SH-SY5Y (cell line): ENCODE measurements around the gene PIEZO2.

Experiments used
- GATA2 ChIP-seq: IDR thresholded peaks from 2 replicates; pipeline ENCODE4 v1.6.1; 2011; ENCODE audit warnings: mild to moderate bottlenecking, low read depth, low read length
- GATA3 ChIP-seq: IDR thresholded peaks from 2 replicates; pipeline ENCODE4 v1.6.1; 2011; ENCODE audit warnings: low read depth, mild to moderate bottlenecking, low read length, moderate library complexity

The PIEZO2 gene

DNA sequence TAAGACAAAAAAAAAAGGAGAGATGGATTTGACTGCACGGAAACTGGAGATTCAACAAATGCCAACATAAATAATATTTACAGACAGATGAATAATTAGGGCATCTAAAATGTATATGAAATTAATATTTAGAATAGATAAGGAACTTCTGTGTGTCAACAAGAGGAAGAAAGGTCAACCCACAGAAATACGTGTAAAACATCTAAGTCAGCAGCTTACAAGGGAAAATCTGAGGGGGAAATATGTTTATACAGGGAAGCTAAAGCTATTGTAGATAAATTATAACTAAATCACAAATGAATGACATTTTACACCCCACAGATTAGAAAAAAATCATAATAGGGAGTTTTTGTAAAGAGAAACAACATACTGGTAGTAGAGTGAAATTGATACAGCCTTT lies 159.9 kb downstream of the PIEZO2 start:
- TF ChIP-seq GATA2 (no peak), GATA3 (no peak)

DNA sequence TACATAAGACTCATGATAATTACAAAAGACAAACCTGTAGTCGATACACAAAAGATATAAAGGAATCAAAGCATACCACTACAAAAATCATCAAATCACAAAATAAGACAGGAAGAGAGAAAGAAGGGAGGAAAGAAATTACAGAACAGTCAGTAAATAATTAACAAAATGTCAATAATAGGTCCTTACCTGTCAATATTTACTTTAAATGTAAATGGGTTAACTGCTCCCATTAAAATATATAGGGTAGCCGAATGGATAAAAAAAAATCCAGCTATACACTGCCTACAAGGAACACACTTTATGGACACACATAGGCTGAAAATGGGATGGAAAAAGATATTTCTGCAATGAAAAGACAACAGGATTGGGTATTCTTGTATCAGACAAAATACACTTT lies 163.7 kb downstream of the PIEZO2 start:
- TF ChIP-seq GATA3 (no peak), GATA2 (no peak)

DNA sequence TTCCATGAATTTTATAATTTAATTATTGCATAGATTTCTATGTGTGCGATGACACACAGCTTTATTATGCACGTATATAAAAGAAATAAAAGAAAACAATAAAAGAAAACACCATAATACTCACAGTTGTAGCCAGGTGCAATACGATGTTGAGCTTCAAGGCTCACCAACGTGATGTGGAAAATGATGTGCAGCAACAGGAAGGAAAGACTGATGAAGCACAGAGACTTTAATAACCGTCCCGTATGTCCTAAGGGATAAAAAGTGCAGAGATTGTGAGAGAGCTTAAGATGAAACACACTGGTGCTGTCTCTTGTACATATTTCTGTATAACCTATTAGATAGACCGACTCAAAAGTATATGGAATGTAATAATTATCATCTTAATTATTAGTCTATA lies 170.0 kb downstream of the PIEZO2 start:
- TF ChIP-seq GATA3 (no peak), GATA2 (no peak)

DNA sequence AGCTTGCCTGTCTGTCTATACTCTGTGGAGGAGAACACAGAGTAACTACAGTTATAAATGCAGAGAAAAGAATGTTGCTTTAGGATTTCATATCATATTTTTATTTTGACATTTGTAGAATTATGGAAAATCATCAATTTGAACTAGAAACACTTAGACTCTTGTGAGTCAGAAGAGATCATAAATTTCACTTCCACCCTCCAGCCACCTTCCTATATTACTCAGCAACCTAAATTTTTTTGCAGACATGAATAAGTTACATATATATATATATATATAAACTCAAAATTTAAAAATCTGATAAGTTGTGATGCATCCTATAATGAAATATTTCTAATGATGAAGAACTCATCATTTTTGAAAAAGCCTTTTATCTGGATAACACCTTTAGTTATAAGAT lies 172.3 kb downstream of the PIEZO2 start:
- TF ChIP-seq GATA3 (no peak), GATA2 (no peak)

DNA sequence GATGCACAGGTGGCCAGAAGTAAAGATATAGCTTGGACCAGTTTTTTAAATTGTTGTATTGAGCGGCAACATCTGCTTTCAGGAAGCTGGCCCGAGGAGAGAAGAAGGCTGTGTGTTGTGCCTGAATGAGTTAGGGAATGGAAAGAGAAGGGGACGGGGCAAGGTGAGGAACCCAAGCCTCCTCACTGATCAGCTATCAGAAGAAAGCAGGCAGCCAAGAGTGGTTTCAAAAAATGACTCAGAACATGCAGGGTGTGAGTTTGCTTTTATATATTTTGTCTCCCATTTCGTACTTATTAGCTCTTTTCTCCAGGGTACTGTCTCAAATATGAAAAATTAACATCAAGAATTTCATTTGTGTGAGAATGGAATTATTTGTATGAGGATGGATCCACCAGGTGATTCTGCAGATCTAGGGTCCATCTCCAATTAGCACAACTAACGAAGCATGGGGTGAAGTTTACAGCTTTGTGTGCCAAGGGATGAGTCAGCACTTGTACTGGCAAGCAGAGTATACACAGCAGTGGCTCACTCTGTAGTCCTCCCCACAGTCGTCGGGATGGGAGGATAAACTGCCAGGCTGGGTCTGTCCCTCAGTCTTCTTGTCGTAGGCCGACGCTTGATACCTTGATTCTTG lies 175.7 kb downstream of the PIEZO2 start:
- TF ChIP-seq GATA2 (no peak), GATA3 (no peak)

DNA sequence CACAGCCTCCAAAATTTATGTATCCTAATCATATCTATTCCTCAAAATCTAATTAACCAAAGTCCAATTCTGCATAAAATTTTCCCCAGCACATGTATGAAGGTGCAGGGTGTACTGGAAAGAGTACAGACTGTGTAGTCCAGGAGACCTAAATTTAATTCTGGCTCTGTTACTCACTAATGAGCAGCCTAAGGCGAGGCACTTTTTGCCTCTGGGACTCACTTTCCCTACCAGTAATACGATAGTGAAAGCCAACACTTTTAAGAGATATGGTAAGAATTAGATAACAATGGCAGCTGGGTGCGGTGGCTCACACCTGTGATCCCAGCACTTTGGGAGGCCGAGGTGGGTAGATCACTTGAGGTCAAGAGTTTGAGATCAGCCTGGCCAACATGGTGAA lies 177.7 kb downstream of the PIEZO2 start:
- TF ChIP-seq GATA2, result no peak
- no peak for TF ChIP-seq GATA3

DNA sequence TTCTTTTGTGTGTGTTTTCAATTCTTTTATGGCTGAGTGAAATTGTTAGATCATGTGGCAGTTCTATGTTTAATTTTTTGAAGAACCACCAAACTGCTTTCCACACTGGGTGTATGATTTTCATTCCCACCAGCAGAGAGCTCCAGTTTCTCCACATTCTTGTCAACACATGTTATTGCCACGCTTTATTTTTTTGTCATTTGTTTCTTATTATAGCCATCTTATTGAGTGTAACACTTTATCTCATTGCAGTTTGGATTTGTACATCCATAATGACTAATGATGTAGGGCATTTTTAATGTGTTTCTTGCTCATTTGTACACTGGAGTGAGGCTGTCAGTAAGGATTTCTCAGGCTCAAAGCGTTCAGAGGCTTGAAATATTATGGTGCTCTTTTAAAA lies 184.2 kb downstream of the PIEZO2 start:
- TF ChIP-seq GATA3, result no peak
- no peak for TF ChIP-seq GATA2

DNA sequence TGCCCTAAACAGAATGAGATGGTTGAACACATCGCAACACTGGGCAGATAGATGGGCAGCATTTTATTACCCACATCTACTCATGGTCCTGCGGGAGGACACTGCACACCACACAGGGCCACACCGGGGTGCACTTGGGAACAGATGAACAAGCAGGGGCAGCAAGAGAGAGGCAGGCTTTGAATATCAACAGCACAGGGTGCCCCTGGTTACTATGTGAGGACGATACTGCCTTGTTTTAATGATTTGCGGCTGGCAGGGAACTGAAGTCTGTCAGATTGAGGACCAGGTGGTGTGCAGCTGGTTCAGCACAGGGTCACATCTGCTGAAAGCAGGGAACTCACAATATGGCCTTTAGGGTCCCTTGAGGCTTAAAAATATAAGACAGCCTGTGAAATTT lies 195.7 kb downstream of the PIEZO2 start:
- TF ChIP-seq GATA3 (no peak), GATA2 (no peak)

DNA sequence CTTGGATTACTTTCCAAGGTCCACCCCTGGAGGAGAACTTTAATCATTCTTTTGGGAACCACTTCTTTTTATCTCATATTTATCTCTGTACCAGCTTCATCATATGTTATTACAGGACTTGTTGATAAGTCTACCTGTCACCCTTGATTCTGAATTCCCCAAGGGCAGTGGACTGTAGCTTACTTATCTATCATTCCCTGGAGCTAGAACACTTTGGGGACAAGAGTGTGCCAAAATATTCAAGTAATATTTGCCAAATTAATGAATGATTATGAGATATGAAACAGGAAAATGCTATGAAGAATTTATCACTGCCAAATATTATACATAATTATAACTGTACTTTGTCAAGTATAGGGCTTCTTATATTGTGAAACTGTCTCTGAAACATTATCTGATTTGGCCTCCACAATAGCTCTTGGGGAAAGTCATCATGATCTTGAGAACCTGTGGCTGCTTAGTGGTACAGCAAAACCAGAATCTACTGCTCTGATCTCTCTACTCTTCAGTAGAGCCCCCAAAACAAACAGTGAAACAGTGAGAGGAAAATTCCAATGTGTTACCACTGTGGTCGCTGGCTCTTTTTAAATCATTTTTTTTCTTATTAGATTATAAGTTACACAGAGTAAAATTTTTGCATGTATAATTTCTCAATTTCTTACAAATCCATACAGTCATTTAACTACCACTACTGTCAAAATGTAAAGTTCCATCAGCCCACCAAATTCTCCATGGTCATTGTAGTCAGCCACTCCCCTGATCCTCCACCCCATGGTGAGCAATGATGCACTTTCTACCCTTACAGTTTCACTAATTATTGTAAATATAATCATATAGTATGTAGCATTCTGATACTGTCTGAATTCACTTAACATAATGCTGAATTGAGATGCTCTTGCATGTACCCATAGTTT lies 197.5 kb downstream of the PIEZO2 start:
- TF ChIP-seq GATA2, result no peak
- no peak for TF ChIP-seq GATA3

DNA sequence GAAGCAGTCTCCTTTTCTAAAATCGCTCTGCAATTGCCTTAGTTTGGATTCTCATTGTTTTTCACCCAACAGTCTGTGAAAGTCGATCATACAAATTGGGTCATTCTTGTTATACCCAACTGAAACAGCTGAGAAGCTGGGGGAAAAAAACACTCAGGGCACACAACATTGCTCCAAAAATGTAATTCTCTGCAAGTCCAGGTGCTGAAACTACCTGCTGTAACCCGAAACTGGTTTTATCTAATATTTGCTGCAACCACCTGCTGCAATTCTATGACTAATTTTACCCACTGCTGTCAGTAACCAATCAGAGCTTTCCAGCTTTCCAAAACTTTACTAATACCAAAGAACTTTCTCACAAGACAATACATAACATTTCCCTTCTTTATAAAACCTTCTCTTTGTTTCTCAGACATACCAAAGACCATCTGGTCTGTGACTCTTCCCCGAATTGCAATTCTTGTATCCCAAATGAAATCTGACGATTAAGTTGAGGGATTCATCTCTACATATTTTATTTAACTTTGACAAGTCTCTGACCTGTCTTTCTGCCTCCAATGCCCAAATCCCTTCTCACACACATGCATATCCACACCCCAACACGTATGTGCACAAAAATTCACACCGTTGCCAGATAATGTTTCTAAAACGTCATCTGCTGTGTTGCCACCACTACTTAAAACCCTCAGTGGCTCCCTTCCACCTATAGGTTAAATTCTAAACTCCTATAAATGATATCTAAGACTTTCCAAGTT lies 198.3 kb downstream of the PIEZO2 start:
- no peak for TF ChIP-seq GATA2
- TF ChIP-seq GATA3, result no peak

DNA sequence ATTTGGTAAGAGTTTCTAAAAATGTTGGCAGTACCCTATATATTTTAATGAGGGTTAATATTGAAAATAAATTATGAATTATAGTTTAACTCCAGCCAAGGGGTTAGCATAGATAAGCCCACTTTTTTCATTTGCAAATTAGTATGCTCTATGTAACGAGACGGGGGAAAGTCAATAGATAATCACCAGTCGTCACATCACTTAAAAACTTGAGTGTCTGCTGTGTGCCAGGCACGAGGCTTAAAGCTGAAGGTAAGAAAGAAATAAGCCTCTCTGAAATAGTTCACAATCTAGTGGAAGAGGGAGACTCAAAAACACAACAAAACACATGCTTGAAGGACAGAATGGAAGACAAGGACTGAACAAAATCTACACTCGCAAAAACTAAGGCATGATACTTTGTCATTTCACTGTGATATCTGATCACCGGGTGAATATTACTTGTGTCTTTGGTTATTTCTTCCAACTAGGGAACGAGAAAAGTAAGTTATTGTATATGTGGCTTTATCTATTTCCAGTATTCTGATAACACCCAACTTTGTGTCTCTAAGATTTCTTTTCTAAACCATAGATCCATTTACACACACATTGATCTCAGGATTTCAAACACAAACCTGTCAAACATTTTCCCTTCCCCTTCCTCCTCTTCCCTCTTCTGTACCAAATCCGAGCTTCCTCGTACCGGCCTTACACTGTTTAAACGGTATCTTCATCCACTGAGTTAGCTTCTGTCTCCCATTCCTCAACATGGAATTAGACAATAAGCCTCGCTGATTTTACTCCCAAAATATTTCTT lies 199.1 kb downstream of the PIEZO2 start:
- TF ChIP-seq GATA3 (no peak), GATA2 (no peak)

DNA sequence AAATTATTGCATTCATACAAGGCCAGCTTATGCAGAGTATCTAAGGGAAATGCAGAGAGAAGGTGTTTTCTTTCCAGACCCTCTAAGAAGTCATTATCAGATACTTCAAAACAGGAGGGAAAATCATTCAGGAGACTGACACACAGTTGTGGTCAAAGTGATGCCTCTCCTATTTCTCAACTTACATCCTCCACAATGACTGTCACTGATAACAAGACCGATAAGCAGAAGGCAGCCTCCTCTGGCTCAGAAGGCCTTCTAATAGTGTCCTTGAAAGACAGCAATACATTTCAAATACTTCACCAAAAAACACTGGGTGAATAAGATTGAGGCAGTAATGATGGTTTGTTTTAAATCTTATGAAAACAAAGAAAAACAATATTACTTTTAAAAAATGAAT lies 199.7 kb downstream of the PIEZO2 start:
- TF ChIP-seq GATA3 (no peak), GATA2 (no peak)

DNA sequence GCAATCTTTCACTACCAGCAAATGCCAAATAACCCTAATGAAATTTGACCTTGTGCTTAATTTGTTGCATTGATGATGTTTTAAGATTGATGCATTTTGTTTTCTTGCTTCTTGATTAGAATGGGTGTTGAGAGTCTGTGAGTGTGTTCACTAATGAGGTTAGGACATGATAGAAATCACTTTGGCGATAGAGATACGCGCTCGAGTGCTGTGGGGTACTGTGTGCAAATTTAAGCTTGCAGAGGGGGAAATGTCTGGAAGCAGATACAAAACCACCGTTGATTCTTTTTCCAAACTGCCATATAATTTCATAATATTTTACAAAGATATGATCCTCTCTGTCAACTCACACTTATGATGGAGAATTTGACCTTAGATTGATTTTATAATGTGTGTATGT lies 200.9 kb downstream of the PIEZO2 start:
- no peak for TF ChIP-seq GATA2
- no peak for TF ChIP-seq GATA3

DNA sequence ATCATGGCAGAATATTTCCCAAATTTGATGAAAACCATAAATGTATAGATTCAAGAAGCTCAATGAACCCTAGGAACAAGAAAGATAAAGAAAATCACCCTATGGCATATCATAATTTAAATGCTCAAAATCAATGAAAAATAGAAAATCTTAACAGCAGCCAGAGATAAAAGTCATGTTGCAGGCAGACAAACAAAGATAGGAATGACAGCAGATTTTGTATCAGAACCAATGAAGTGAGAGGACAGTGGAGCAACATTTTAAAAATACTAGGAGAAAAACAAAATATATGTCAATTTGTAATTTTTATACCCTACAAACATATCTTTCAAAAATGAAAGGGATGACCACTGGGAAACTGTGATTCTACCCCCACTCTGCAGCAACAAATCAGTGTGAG lies 203.3 kb downstream of the PIEZO2 start:
- no peak for TF ChIP-seq GATA3
- TF ChIP-seq GATA2, result no peak
